ENCODE measurements around the gene SENP8. TPM values are rescaled to one million over a fixed set of nuclear protein-coding genes. Genes with fewer than 3 reads are reported as not detected.

The SENP8 gene
- total and polyA plus RNA-seq, 4 donors, result 0.67 to 1.0 (median 0.88) TPM

GRCh38 chr15:72127724-72128322 lies 9.6 kb downstream of the SENP8 start:
- H3K4me1 ChIP-seq (ENCODE audit: control insufficient read depth in 4 of 4, insufficient read depth in 4 of 4, low read length in 3 of 4), result no peaks in the 10 kb centered on the region
- no peaks in the 10 kb centered on the region for H3K27me3 ChIP-seq (ENCODE audit: control insufficient read depth in 4 of 4, insufficient read depth in 4 of 4, low read length in 3 of 4)
- WGBS, result 77% methylated on average over 2 of the region's 2 CpGs
- TF ChIP-seq RAD21 (IDR thresholded peaks at IDR 0.05), result no peak
- no peak for TF ChIP-seq YY1 (IDR thresholded peaks at IDR 0.05)
- no peak for TF ChIP-seq NR2F2 (IDR thresholded peaks at IDR 0.05)
- no peak for TF ChIP-seq HNF4G (IDR thresholded peaks at IDR 0.05)
- H3K27ac ChIP-seq (ENCODE audit: low read depth in 1 of 2, low read length in 2 of 2), result no peak overlapping the region
- no peaks in the 10 kb centered on the region for H3K36me3 ChIP-seq (ENCODE audit: control insufficient read depth in 4 of 4, insufficient read depth in 3 of 4, low read depth in 1 of 4, low read length in 3 of 4)
- H3K9me3 ChIP-seq (ENCODE audit: control insufficient read depth in 4 of 4, low read length in 3 of 4), result no peaks in the 10 kb centered on the region
- H3K9ac ChIP-seq (ENCODE audit: low read depth in 1 of 2, low read length in 2 of 2), result no peak overlapping the region
- H3K4me3 ChIP-seq (ENCODE audit: low read depth in 1 of 3, low read length in 3 of 3), result no peak overlapping the region
- no peak for DNase-seq (ENCODE audit: low spot score)

GRCh38 chr15:72128359-72128758 lies 10.2 kb downstream of the SENP8 start:
- no peak overlapping the region for H3K27ac ChIP-seq (ENCODE audit: low read depth in 1 of 2, low read length in 2 of 2)
- no peak for DNase-seq (ENCODE audit: low spot score)

GRCh38 chr15:72130272-72130671 lies 12.1 kb downstream of the SENP8 start:
- H3K9me3 ChIP-seq (ENCODE audit: control insufficient read depth in 4 of 4, low read length in 3 of 4), result no peaks in the 10 kb centered on the region
- no peak overlapping the region for H3K9ac ChIP-seq (ENCODE audit: low read depth in 1 of 2, low read length in 2 of 2)
- WGBS, result 94% methylated on average over 4 of the region's 4 CpGs
- H3K36me3 ChIP-seq (ENCODE audit: control insufficient read depth in 4 of 4, insufficient read depth in 3 of 4, low read depth in 1 of 4, low read length in 3 of 4), result no peaks in the 10 kb centered on the region
- no peak overlapping the region for H3K27ac ChIP-seq (ENCODE audit: low read depth in 1 of 2, low read length in 2 of 2)
- H3K4me3 ChIP-seq (ENCODE audit: low read depth in 1 of 3, low read length in 3 of 3), result no peak overlapping the region
- DNase-seq (ENCODE audit: low spot score), result no peak
- TF ChIP-seq RXRA (IDR thresholded peaks at IDR 0.05) (no peak), YY1 (IDR thresholded peaks at IDR 0.05) (no peak), MAX (IDR thresholded peaks at IDR 0.05) (no peak), FOXA2 (IDR thresholded peaks at IDR 0.05) (no peak), JUND (IDR thresholded peaks at IDR 0.05) (no peak), ZBTB33 (IDR thresholded peaks at IDR 0.05) (no peak), EGR1 (IDR thresholded peaks at IDR 0.05; ENCODE audit: low read depth in 2 of 2) (no peak)
- no peaks in the 10 kb centered on the region for H3K27me3 ChIP-seq (ENCODE audit: control insufficient read depth in 4 of 4, insufficient read depth in 4 of 4, low read length in 3 of 4)
- H3K4me1 ChIP-seq (ENCODE audit: control insufficient read depth in 4 of 4, insufficient read depth in 4 of 4, low read length in 3 of 4), result no peaks in the 10 kb centered on the region

More at GRCh38 chr15:72128359-72128758, 10.2 kb downstream of the SENP8 start:
- H3K27me3 ChIP-seq (ENCODE audit: control insufficient read depth in 4 of 4, insufficient read depth in 4 of 4, low read length in 3 of 4), result no peaks in the 10 kb centered on the region
- no peaks in the 10 kb centered on the region for H3K36me3 ChIP-seq (ENCODE audit: control insufficient read depth in 4 of 4, insufficient read depth in 3 of 4, low read depth in 1 of 4, low read length in 3 of 4)
- no peak overlapping the region for H3K4me3 ChIP-seq (ENCODE audit: low read depth in 1 of 3, low read length in 3 of 3)
- no peak overlapping the region for H3K9ac ChIP-seq (ENCODE audit: low read depth in 1 of 2, low read length in 2 of 2)
- no peaks in the 10 kb centered on the region for H3K4me1 ChIP-seq (ENCODE audit: control insufficient read depth in 4 of 4, insufficient read depth in 4 of 4, low read length in 3 of 4)
- TF ChIP-seq FOXA2 (IDR thresholded peaks at IDR 0.05), result no peak
- TF ChIP-seq HNF4A (conservative IDR thresholded peaks at IDR 0.05), result no peak
- TF ChIP-seq JUND (IDR thresholded peaks at IDR 0.05), result no peak
- no peaks in the 10 kb centered on the region for H3K9me3 ChIP-seq (ENCODE audit: control insufficient read depth in 4 of 4, low read length in 3 of 4)

GRCh38 chr15:72131922-72132321 lies 13.7 kb downstream of the SENP8 start:
- DNase-seq (ENCODE audit: low spot score), result no peak
- H3K27ac ChIP-seq (ENCODE audit: low read depth in 1 of 2, low read length in 2 of 2), result no peak overlapping the region
- no peaks in the 10 kb centered on the region for H3K36me3 ChIP-seq (ENCODE audit: control insufficient read depth in 4 of 4, insufficient read depth in 3 of 4, low read depth in 1 of 4, low read length in 3 of 4)
- no peak overlapping the region for H3K9ac ChIP-seq (ENCODE audit: low read depth in 1 of 2, low read length in 2 of 2)
- no peaks in the 10 kb centered on the region for H3K27me3 ChIP-seq (ENCODE audit: control insufficient read depth in 4 of 4, insufficient read depth in 4 of 4, low read length in 3 of 4)
- H3K4me1 ChIP-seq (ENCODE audit: control insufficient read depth in 4 of 4, insufficient read depth in 4 of 4, low read length in 3 of 4), result no peaks in the 10 kb centered on the region
- no peak for TF ChIP-seq YY1 (IDR thresholded peaks at IDR 0.05)
- 79% methylated on average over 3 of the region's 3 CpGs for WGBS
- no peak overlapping the region for H3K4me3 ChIP-seq (ENCODE audit: low read depth in 1 of 3, low read length in 3 of 3)
- no peaks in the 10 kb centered on the region for H3K9me3 ChIP-seq (ENCODE audit: control insufficient read depth in 4 of 4, low read length in 3 of 4)
